ENCODE results near the gene EXOC7.
"Not testable (repeated sequence)": the region's sequence is repeated elsewhere in the genome, so short reads cannot be mapped to it uniquely, and the experiment has no call there.

GRCh38 chr17:76058264-76058663 is 45.3 kb downstream of the EXOC7 start:
- TF ChIP-seq CTCF (IDR thresholded peaks at IDR 0.05); POLR2A (IDR thresholded peaks at IDR 0.05); POLR2AphosphoS5 (IDR thresholded peaks at IDR 0.05; ENCODE audit: insufficient read depth in 1 of 2, low read depth in 1 of 2): not testable (repeated sequence)

All from vagina (tissue), 2 donors.